GM23248 (cell line): ENCODE data around the gene EEIG2.

Experiments
- EZH2 ChIP-seq: fragments of 200-600 bp; sonication (generic); IDR thresholded peaks from 2 replicates; pipeline ENCODE4 v1.6.1; 2018; ENCODE audit warnings: antibody characterized with exemption, mild to moderate bottlenecking; ENCODE audit not compliant: insufficient read depth, poor library complexity, severe bottlenecking
- EZH2phosphoT487 ChIP-seq: fragments of 200-600 bp; sonication (generic); IDR thresholded peaks from 2 replicates; pipeline ENCODE4 v1.6.1; 2018; ENCODE audit warnings: antibody characterized with exemption, moderate library complexity, mild to moderate bottlenecking, low read depth; ENCODE audit not compliant: insufficient read depth

DNA sequence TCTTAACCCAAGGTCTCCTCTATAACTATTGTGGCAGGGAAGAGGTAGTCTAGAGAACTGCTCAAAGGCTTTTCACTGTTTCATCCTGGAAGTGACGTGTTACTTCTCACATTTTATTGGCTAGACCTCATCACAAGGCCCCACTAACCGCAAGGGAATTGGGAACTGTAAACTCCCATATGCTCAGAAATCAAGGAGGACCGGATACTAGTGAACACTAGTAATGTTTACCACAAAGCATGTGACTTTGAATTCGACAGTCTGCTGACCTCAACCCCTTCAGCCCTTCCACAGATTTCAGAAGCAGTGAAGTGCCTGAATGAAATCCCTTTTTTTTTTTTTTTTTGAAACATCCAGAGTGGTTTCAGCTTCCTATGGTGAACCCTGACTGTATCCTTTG lies 3.4 kb upstream of the EEIG2 start:
- TF ChIP-seq EZH2 = no peak
- no peak for TF ChIP-seq EZH2phosphoT487
